WTC11 (cell line): Measurements from ENCODE around the gene GABBR2. TPM values are rescaled to one million over a fixed set of nuclear protein-coding genes. Genes with fewer than 3 reads are reported as not detected.

Experiments used
- ATAC-seq: fragments of 200-7000 bp; cut with Tn5 transposase; 2 replicates; pipeline ENCODE4 v1.10.0; 2021; ENCODE audit warnings: mild to moderate bottlenecking, moderate library complexity
- CTCF ChIA-PET: fragments of 300-600 bp; sonication (Branson Sonifier 250); formaldehyde crosslinking; loops from one replicate; lab custom pipeline; 2021; ENCODE audit warnings: antibody characterized with exemption; lab: Charles Lee
- POLR2A ChIA-PET: fragments of 350-600 bp; sonication (Branson Sonifier 250); formaldehyde crosslinking; loops from one replicate; lab custom pipeline; 2021; ENCODE audit warnings: antibody characterized with exemption; lab: Charles Lee
- DNase-seq: peaks from one replicate; pipeline ENCODE4 v3.0.0; 2021; ENCODE audit warnings: low spot score
- H3K27ac Mint-ChIP-seq: 2 replicates; pipeline ENCODE4 v1.8.0; 2021; ENCODE audit warnings: mixed read lengths
- H3K27me3 Mint-ChIP-seq: 2 replicates; pipeline ENCODE4 v1.8.0; 2021; ENCODE audit warnings: low read depth, mild to moderate bottlenecking, moderate library complexity, mixed read lengths
- H3K36me3 Mint-ChIP-seq: 2 replicates; pipeline ENCODE4 v1.8.0; 2021; ENCODE audit warnings: mixed read lengths
- H3K4me1 Mint-ChIP-seq: 2 replicates; pipeline ENCODE4 v1.8.0; 2022; ENCODE audit warnings: mixed read lengths
- H3K4me3 Mint-ChIP-seq: 2 replicates; pipeline ENCODE4 v1.8.0; 2021; ENCODE audit warnings: mild to moderate bottlenecking, moderate library complexity, mixed read lengths
- H3K9me3 Mint-ChIP-seq: 2 replicates; pipeline ENCODE4 v1.8.0; 2021; ENCODE audit warnings: mixed read lengths
- ARID4B ChIP-seq: sonication (generic); formaldehyde crosslinking; IDR thresholded peaks from 2 replicates; pipeline ENCODE4 v1.8.0; 2023; ENCODE audit warnings: missing genetic modification reagents, mild to moderate bottlenecking, borderline replicate concordance
- CTCF ChIP-seq: fragments of 200-600 bp; IDR thresholded peaks from 2 replicates; pipeline ENCODE4 v1.8.0; 2022; ENCODE audit warnings: antibody characterized with exemption
- E2F5 ChIP-seq: sonication (generic); formaldehyde crosslinking; IDR thresholded peaks from 2 replicates; pipeline ENCODE4 v1.8.1; 2022; ENCODE audit warnings: mild to moderate bottlenecking, moderate library complexity, missing genetic modification reagents
- NFE2L1 ChIP-seq: sonication (generic); formaldehyde crosslinking; IDR thresholded peaks from 2 replicates; pipeline ENCODE4 v1.8.1; 2023; ENCODE audit warnings: missing genetic modification reagents
- NFYB ChIP-seq: sonication (generic); formaldehyde crosslinking; conservative IDR thresholded peaks from 2 replicates; pipeline ENCODE4 v1.8.0; 2022; ENCODE audit warnings: low read depth, missing genetic modification reagents
- TEAD4 ChIP-seq: sonication (generic); formaldehyde crosslinking; IDR thresholded peaks from 2 replicates; pipeline ENCODE4 v1.8.0; 2022; ENCODE audit warnings: mild to moderate bottlenecking, missing genetic modification reagents
- ZNF416 ChIP-seq: fragments of 250-450 bp; sonication (Bioruptor Pico); IDR thresholded peaks from 2 replicates; pipeline ENCODE4 v1.9.0; 2021; ENCODE audit warnings: mild to moderate bottlenecking, inconsistent platforms
- ZNF532 ChIP-seq: fragments of 250-450 bp; sonication (Bioruptor Pico); IDR thresholded peaks from 2 replicates; pipeline ENCODE4 v1.9.0; 2021; ENCODE audit warnings: mild to moderate bottlenecking, borderline replicate concordance
- ZNF671 ChIP-seq: fragments of 250-450 bp; sonication (Bioruptor Pico); IDR thresholded peaks from 2 replicates; pipeline ENCODE4 v1.8.0; 2021; ENCODE audit warnings: mild to moderate bottlenecking
- total RNA-seq: library from RNA; stranded (reverse); gene quantifications from 3 replicates; pipeline ENCODE4 v1.2.3, GENCODE V29; 2021
- TF ChIP-seq, protein P1 (sequence below): sonication (generic); formaldehyde crosslinking; IDR thresholded peaks from 2 replicates; pipeline ENCODE4 v1.8.1; 2023; ENCODE audit warnings: mild to moderate bottlenecking, moderate library complexity, missing genetic modification reagents
- TF ChIP-seq, protein P2 (sequence below): fragments of 250-450 bp; sonication (Bioruptor Pico); conservative IDR thresholded peaks from 2 replicates; pipeline ENCODE4 v1.9.0; 2021; ENCODE audit warnings: mild to moderate bottlenecking
- TF ChIP-seq, protein P3 (sequence below): sonication (generic); formaldehyde crosslinking; IDR thresholded peaks from 2 replicates; pipeline ENCODE4 v1.8.0; 2023; ENCODE audit warnings: mild to moderate bottlenecking, missing genetic modification reagents

Gene GABBR2
- total RNA-seq, 1 experiment from 2014 or later = 0.92 TPM

- H3K4me1 Mint-ChIP-seq = peaks cover 35% of the 10 kb centered on the region
- peak; percentile 90 for ATAC-seq
- H3K27me3 Mint-ChIP-seq = peaks cover 5% of the 10 kb centered on the region; the same call in 1 of the 2 replicates
- peak; percentile 64 for DNase-seq
- no peaks in the 10 kb centered on the region for H3K36me3 Mint-ChIP-seq
- H3K4me3 Mint-ChIP-seq = no peak overlapping the region
- H3K9me3 Mint-ChIP-seq = no peaks in the 10 kb centered on the region
- no peak overlapping the region for H3K27ac Mint-ChIP-seq
- TF ChIP-seq ZNF416 = no peak
- TF ChIP-seq NFYB = peak; percentile 96
- ChIA-PET POLR2A (no interaction called here), CTCF (interaction anchor here (1.3 kb wide), 1 partner anchor 53 kb away, joined by 4 read pairs; no protein-coding TSS in a partner anchor)
These were observed 421.4 kb downstream of the GABBR2 start for GRCh38 chr9:98287384-98287783.

DNA sequence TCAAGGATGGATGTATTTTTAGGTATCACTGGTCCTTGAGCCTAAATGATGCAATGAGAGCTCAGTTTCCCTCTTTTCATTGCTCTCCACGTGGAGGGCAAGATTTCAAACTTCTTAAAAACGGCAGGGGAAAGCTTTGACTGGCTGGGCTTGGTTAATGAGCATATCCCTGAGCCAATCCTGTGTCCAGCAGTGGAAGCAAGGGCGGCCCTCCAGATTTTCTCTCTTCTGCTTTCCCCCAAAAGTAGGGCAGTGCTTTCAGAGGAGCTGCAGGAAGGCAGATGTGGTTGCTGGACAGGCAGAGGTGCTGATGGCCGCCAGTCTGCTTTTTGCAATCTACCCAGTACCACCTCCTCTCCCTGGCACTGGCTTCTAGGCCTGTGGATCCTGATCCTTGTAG, 423.3 kb downstream of the GABBR2 start:
- peaks cover 2% of the 10 kb centered on the region; the same call in 1 of the 2 replicates for H3K27me3 Mint-ChIP-seq
- DNase-seq (no peak), ATAC-seq (no peak)
- no peaks in the 10 kb centered on the region for H3K36me3 Mint-ChIP-seq
- H3K4me1 Mint-ChIP-seq = peaks cover 24% of the 10 kb centered on the region
- CTCF ChIA-PET = no interaction called here
- TF ChIP-seq ZNF532 (CRISPR knock-in tag) (no peak), NFE2L1 (no peak), ZNF671 (CRISPR knock-in tag) (no peak)
- TF ChIP-seq, protein P1, sequence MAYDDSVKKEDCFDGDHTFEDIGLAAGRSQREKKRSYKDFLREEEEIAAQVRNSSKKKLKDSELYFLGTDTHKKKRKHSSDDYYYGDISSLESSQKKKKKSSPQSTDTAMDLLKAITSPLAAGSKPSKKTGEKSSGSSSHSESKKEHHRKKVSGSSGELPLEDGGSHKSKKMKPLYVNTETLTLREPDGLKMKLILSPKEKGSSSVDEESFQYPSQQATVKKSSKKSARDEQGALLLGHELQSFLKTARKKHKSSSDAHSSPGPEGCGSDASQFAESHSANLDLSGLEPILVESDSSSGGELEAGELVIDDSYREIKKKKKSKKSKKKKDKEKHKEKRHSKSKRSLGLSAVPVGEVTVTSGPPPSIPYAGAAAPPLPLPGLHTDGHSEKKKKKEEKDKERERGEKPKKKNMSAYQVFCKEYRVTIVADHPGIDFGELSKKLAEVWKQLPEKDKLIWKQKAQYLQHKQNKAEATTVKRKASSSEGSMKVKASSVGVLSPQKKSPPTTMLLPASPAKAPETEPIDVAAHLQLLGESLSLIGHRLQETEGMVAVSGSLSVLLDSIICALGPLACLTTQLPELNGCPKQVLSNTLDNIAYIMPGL (CRISPR knock-in tag) = no peak
- no peaks in the 10 kb centered on the region for H3K9me3 Mint-ChIP-seq
- POLR2A ChIA-PET = no interaction called here
- H3K4me3 Mint-ChIP-seq = no peak overlapping the region
- no peak overlapping the region for H3K27ac Mint-ChIP-seq

GRCh38 chr9:98284754-98285153, 424.0 kb downstream of the GABBR2 start:
- POLR2A ChIA-PET = no interaction called here
- no peak for TF ChIP-seq TEAD4 (CRISPR knock-in tag)
- TF ChIP-seq ARID4B (CRISPR knock-in tag) = no peak
- TF ChIP-seq CTCF = no peak
- TF ChIP-seq, protein P2, sequence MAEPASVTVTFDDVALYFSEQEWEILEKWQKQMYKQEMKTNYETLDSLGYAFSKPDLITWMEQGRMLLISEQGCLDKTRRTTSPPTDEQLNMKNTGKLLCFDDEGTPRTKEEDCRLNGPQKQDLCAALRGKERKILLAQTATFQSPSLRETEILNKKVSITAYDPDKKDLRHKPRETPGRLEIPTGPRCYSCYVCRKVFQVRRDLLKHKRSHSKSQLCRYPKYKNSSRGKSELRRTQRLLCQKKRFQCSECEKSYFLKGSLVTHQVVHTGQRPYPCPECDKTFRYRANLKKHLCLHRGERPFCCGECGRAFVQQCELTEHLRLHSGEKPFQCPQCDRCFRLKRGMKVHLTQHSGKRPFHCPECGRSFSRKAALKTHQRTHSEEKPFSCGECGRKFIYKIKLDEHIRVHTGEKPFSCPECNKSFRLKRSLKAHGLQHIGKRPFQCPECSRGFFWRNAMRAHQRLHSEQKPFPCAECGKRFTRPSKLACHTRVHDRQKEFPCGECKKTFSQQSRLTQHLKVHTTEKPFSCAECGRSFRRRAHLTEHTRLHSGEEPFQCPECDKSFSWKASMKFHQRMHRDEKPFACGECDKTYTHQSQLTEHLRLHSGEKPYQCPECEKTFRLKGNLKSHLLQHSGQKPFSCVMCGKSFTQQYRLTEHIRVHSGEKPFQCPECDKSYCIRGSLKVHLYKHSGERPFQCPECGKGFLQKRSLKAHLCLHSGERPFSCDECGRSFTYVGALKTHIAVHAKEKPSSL = no peak
- TF ChIP-seq, protein P3, sequence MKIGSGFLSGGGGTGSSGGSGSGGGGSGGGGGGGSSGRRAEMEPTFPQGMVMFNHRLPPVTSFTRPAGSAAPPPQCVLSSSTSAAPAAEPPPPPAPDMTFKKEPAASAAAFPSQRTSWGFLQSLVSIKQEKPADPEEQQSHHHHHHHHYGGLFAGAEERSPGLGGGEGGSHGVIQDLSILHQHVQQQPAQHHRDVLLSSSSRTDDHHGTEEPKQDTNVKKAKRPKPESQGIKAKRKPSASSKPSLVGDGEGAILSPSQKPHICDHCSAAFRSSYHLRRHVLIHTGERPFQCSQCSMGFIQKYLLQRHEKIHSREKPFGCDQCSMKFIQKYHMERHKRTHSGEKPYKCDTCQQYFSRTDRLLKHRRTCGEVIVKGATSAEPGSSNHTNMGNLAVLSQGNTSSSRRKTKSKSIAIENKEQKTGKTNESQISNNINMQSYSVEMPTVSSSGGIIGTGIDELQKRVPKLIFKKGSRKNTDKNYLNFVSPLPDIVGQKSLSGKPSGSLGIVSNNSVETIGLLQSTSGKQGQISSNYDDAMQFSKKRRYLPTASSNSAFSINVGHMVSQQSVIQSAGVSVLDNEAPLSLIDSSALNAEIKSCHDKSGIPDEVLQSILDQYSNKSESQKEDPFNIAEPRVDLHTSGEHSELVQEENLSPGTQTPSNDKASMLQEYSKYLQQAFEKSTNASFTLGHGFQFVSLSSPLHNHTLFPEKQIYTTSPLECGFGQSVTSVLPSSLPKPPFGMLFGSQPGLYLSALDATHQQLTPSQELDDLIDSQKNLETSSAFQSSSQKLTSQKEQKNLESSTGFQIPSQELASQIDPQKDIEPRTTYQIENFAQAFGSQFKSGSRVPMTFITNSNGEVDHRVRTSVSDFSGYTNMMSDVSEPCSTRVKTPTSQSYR = no peak
- no peak for TF ChIP-seq E2F5 (CRISPR knock-in tag)

More at GRCh38 chr9:98284754-98285153, 424.0 kb downstream of the GABBR2 start:
- Mint-ChIP-seq H3K36me3 (no peaks in the 10 kb centered on the region), H3K9me3 (no peaks in the 10 kb centered on the region), H3K4me1 (peaks cover 24% of the 10 kb centered on the region), H3K4me3 (no peak overlapping the region), H3K27me3 (peaks cover 2% of the 10 kb centered on the region; the same call in 1 of the 2 replicates), H3K27ac (no peak overlapping the region)
- CTCF ChIA-PET = no interaction called here
- no peak for ATAC-seq
- no peak for DNase-seq
